ENCODE measurements around the gene C5orf22. TPM values are rescaled to one million over a fixed set of nuclear protein-coding genes. Genes with fewer than 3 reads are reported as not detected.

Gene C5orf22
- total and polyA plus RNA-seq, 2 of the 4 experiments (the other 2 are of a cell fraction): 11.2 to 19.9 TPM

DNA sequence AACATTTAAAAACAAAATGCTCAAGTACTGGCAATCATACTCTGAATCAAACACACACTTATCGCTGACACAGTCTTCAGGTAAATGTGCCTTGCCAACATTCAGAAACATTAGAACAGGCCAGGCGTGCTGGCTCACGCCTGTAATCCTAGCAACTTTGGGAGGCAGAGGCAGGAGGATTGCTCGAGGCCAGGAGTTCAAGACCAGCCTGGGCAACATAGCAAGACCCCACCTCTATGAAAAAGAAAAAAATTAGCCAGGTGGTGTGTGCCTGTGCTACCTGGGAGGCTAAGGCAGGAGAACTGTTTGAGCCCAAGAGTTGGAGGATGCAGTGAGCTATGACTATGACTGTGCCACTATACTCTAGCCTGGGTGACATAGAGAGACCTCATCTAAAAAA, 20.8 kb upstream of the C5orf22 start:
- Histone ChIP-seq H4K20me1 (ENCODE audit: insufficient read depth, low read length) (no peaks in the 10 kb centered on the region), H2BK120ac (ENCODE audit: low read depth, low read length) (no peak overlapping the region), H3K56ac (ENCODE audit: extremely low read depth, insufficient read depth, low read length) (no peak overlapping the region), H4K91ac (ENCODE audit: insufficient read depth, low read depth, low read length) (no peak overlapping the region), H2BK20ac (ENCODE audit: low read depth, low read length) (no peak overlapping the region), H3K36me3 (ENCODE audit: control insufficient read depth, insufficient read depth, low read length) (peaks cover 47% of the 10 kb centered on the region), H3K23ac (ENCODE audit: low read depth, low read length) (no peak overlapping the region), H3K4me1 (ENCODE audit: control insufficient read depth, insufficient read depth, low read length) (no peaks in the 10 kb centered on the region), H4K8ac (ENCODE audit: low read depth in 2 of 2, low read length in 2 of 2) (no peak overlapping the region), H3K27ac (ENCODE audit: insufficient read depth, low read length) (no peak overlapping the region), H3K18ac (ENCODE audit: low read depth, low read length) (no peak overlapping the region), H3K9me3 (ENCODE audit: control insufficient read depth, insufficient read depth, low read length) (no peaks in the 10 kb centered on the region), H3K79me1 (ENCODE audit: low read depth in 1 of 2, low read length in 2 of 2) (peaks cover 4 to 21% of the 10 kb centered on the region in 2 experiments), H2AFZ (replicated peaks; ENCODE audit: low read length, poor library complexity) (no peak overlapping the region), H2BK5ac (ENCODE audit: low read depth, low read length, poor library complexity, severe bottlenecking) (no peak overlapping the region), H3K27me3 (ENCODE audit: control insufficient read depth, insufficient read depth, low read length) (no peaks in the 10 kb centered on the region), H2AK9ac (replicated peaks; ENCODE audit: low read depth, low read length, poor library complexity) (no peak overlapping the region), H3K4ac (ENCODE audit: low read depth, low read length) (no peak overlapping the region), H3K9ac (ENCODE audit: low read depth, low read length) (no peak overlapping the region), H4K5ac (ENCODE audit: low read depth, low read length) (no peak overlapping the region), H3K4me2 (ENCODE audit: low read depth, low read length) (no peak overlapping the region), H3K14ac (replicated peaks; ENCODE audit: low read depth, low read length) (no peak overlapping the region), H2AK5ac (ENCODE audit: low read depth, low read length) (no peak overlapping the region), H2BK15ac (ENCODE audit: low read depth, low read length) (no peak overlapping the region), H3K9me1 (ENCODE audit: insufficient read depth, low read length) (peaks cover 6% of the 10 kb centered on the region; the same call in 1 of the 2 replicates), H3K4me3 (ENCODE audit: insufficient read depth, low read depth, low read length) (no peak overlapping the region)
- TF ChIP-seq CEBPB (IDR thresholded peaks at IDR 0.05; ENCODE audit: low read depth, low read length) (no peak), NFE2L2 (IDR thresholded peaks at IDR 0.05; ENCODE audit: low read depth, low read length) (no peak), POLR2A (IDR thresholded peaks at IDR 0.05; ENCODE audit: low read depth, low read length) (no peak), MXI1 (IDR thresholded peaks at IDR 0.05; ENCODE audit: borderline replicate concordance, low read depth, low read length) (no peak), RCOR1 (IDR thresholded peaks at IDR 0.05; ENCODE audit: insufficient replicate concordance, low read length) (no peak), MAFK (IDR thresholded peaks at IDR 0.05; ENCODE audit: low read depth, low read length) (no peak), MAZ (IDR thresholded peaks at IDR 0.05; ENCODE audit: borderline replicate concordance, low read depth, low read length) (no peak), SMC3 (IDR thresholded peaks at IDR 0.05; ENCODE audit: low read depth, low read length) (no peak), FOS (IDR thresholded peaks at IDR 0.05; ENCODE audit: low read depth, low read length) (no peak), RFX5 (IDR thresholded peaks at IDR 0.05; ENCODE audit: low read depth, low read length) (no peak), CHD1 (IDR thresholded peaks at IDR 0.05; ENCODE audit: low read depth, low read length) (no peak), BHLHE40 (IDR thresholded peaks at IDR 0.05; ENCODE audit: low read depth, low read length) (no peak), RAD21 (IDR thresholded peaks at IDR 0.05; ENCODE audit: low read length) (no peak)
- TF ChIP-seq, protein P1, sequence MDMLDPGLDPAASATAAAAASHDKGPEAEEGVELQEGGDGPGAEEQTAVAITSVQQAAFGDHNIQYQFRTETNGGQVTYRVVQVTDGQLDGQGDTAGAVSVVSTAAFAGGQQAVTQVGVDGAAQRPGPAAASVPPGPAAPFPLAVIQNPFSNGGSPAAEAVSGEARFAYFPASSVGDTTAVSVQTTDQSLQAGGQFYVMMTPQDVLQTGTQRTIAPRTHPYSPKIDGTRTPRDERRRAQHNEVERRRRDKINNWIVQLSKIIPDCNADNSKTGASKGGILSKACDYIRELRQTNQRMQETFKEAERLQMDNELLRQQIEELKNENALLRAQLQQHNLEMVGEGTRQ (IDR thresholded peaks at IDR 0.05; ENCODE audit: low read depth, low read length): no peak
- TF ChIP-seq, protein P2, sequence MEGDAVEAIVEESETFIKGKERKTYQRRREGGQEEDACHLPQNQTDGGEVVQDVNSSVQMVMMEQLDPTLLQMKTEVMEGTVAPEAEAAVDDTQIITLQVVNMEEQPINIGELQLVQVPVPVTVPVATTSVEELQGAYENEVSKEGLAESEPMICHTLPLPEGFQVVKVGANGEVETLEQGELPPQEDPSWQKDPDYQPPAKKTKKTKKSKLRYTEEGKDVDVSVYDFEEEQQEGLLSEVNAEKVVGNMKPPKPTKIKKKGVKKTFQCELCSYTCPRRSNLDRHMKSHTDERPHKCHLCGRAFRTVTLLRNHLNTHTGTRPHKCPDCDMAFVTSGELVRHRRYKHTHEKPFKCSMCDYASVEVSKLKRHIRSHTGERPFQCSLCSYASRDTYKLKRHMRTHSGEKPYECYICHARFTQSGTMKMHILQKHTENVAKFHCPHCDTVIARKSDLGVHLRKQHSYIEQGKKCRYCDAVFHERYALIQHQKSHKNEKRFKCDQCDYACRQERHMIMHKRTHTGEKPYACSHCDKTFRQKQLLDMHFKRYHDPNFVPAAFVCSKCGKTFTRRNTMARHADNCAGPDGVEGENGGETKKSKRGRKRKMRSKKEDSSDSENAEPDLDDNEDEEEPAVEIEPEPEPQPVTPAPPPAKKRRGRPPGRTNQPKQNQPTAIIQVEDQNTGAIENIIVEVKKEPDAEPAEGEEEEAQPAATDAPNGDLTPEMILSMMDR (conservative IDR thresholded peaks at IDR 0.05; ENCODE audit: low read depth, low read length): no peak
- TF ChIP-seq, protein P3, sequence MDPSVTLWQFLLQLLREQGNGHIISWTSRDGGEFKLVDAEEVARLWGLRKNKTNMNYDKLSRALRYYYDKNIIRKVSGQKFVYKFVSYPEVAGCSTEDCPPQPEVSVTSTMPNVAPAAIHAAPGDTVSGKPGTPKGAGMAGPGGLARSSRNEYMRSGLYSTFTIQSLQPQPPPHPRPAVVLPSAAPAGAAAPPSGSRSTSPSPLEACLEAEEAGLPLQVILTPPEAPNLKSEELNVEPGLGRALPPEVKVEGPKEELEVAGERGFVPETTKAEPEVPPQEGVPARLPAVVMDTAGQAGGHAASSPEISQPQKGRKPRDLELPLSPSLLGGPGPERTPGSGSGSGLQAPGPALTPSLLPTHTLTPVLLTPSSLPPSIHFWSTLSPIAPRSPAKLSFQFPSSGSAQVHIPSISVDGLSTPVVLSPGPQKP (IDR thresholded peaks at IDR 0.05; ENCODE audit: borderline replicate concordance, low read depth, low read length): no peak
- ATAC-seq (ENCODE audit: low read depth) (no peak), DNase-seq (no peak)
- 100% methylated on average over 1 of the region's 4 CpGs; no CpG with 5 or more reads in 1 of the 2 experiments for WGBS, 2 experiments (ENCODE audit: extremely low coverage in 2 of 2, insufficient read length in 1 of 2)
- ChIA-PET CTCF (no interaction called here), POLR2A (ENCODE audit: unreplicated experiment) (no interaction called here)
- BruUV-seq (replicated peaks): no TSS peak
- intact Hi-C loops (cut with micrococcal nuclease) (no loop called here), in situ Hi-C loops (cut with MboI; ENCODE audit: low sequenced_read_pairs) (no loop called here), dilution Hi-C loops (cut with HindIII; ENCODE audit: low sequenced_read_pairs, unreplicated experiment) (no loop called here)
